A204.1 (cell line): ENCODE results near the gene ARHGAP35.
"Not testable (repeated sequence)": the region's sequence is repeated elsewhere in the genome, so short reads cannot be mapped to it uniquely, and the experiment has no call there.

Source experiments
- FAIRE-seq: peaks from 2 replicates; lab custom pipeline; 2012; peaks lifted over from hg19 to GRCh38; lab: Jason Lieb, UNC

The ARHGAP35 gene

GRCh38 chr19:46871173-46871572 lies 10.4 kb downstream of the ARHGAP35 start:
- FAIRE-seq: not testable (repeated sequence)

GRCh38 chr19:46872967-46873366 lies 12.2 kb downstream of the ARHGAP35 start:
- FAIRE-seq: no peak

GRCh38 chr19:46875234-46875633 lies 14.4 kb downstream of the ARHGAP35 start:
- FAIRE-seq: no peak

- FAIRE-seq: no peak
Measured at GRCh38 chr19:46875657-46876056, 14.9 kb downstream of the ARHGAP35 start.

- FAIRE-seq: no peak
Measured at GRCh38 chr19:46878613-46879375, 18.0 kb downstream of the ARHGAP35 start.

GRCh38 chr19:46880431-46880830 lies 19.6 kb downstream of the ARHGAP35 start:
- no peak for FAIRE-seq

GRCh38 chr19:46881092-46881491 lies 20.3 kb downstream of the ARHGAP35 start:
- no peak for FAIRE-seq

- no peak for FAIRE-seq
Measured at GRCh38 chr19:46882034-46882433, 21.2 kb downstream of the ARHGAP35 start.

GRCh38 chr19:46882751-46883150 lies 22.0 kb downstream of the ARHGAP35 start:
- FAIRE-seq: not testable (repeated sequence)

GRCh38 chr19:46885411-46885810 lies 24.6 kb downstream of the ARHGAP35 start:
- FAIRE-seq: no peak

- no peak for FAIRE-seq
Measured at GRCh38 chr19:46886546-46887239, 25.9 kb downstream of the ARHGAP35 start.

GRCh38 chr19:46887240-46887782 lies 26.5 kb downstream of the ARHGAP35 start:
- FAIRE-seq: no peak

GRCh38 chr19:46890423-46891170 lies 29.8 kb downstream of the ARHGAP35 start:
- no peak for FAIRE-seq

- FAIRE-seq: no peak
Measured at GRCh38 chr19:46892252-46893179, 31.7 kb downstream of the ARHGAP35 start.

GRCh38 chr19:46896076-46896794 lies 35.4 kb downstream of the ARHGAP35 start:
- FAIRE-seq: no peak

- no peak for FAIRE-seq
Measured at GRCh38 chr19:46898731-46899130, 37.9 kb downstream of the ARHGAP35 start.

- FAIRE-seq: no peak
Measured at GRCh38 chr19:46900341-46900740, 39.5 kb downstream of the ARHGAP35 start.

GRCh38 chr19:46901701-46902401 lies 41.1 kb downstream of the ARHGAP35 start:
- FAIRE-seq: no peak

- FAIRE-seq: no peak
Measured at GRCh38 chr19:46902402-46902766, 41.6 kb downstream of the ARHGAP35 start.

GRCh38 chr19:46903458-46903857 lies 42.7 kb downstream of the ARHGAP35 start:
- no peak for FAIRE-seq
